Measurements from ENCODE around the gene DNALI1.

DNA sequence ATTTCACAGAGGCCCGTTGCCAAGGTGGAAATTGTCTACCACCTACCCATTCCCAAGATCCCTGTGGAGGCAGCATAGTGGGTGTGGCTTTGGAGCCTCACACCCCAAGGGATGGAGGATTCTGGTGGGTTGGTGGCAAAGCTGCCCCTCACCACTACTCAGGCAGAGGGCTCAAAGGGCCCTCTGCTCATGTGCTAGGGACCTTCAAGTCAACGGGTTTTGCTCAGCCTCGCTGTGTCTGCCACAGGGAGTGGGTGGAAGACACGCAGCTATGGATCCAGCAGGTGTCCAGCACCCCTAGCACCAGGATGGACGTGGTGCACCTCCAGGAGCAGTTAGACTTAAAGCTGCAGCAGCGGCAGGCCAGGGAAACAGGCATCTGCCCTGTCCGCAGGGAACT is 2.3 kb downstream of the DNALI1 start:
- TF ChIP-seq, protein P1, sequence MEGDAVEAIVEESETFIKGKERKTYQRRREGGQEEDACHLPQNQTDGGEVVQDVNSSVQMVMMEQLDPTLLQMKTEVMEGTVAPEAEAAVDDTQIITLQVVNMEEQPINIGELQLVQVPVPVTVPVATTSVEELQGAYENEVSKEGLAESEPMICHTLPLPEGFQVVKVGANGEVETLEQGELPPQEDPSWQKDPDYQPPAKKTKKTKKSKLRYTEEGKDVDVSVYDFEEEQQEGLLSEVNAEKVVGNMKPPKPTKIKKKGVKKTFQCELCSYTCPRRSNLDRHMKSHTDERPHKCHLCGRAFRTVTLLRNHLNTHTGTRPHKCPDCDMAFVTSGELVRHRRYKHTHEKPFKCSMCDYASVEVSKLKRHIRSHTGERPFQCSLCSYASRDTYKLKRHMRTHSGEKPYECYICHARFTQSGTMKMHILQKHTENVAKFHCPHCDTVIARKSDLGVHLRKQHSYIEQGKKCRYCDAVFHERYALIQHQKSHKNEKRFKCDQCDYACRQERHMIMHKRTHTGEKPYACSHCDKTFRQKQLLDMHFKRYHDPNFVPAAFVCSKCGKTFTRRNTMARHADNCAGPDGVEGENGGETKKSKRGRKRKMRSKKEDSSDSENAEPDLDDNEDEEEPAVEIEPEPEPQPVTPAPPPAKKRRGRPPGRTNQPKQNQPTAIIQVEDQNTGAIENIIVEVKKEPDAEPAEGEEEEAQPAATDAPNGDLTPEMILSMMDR (conservative IDR thresholded peaks at IDR 0.05; ENCODE audit: low read depth, low read length), result no peak
- TF ChIP-seq EZH2 (IDR thresholded peaks at IDR 0.05; ENCODE audit: borderline replicate concordance, low read depth, low read length, poor library complexity, severe bottlenecking), result no peak

All from A673 (cell line).